Colon (tissue), 2 donors: ENCODE measurements around the gene GID4.
"Not testable (repeated sequence)": the region's sequence is repeated elsewhere in the genome, so short reads cannot be mapped to it uniquely, and the experiment has no call there.

Source experiments
- FAIRE-seq: peaks from 2 replicates; lab custom pipeline; 2012; peaks lifted over from hg19 to GRCh38; lab: Jason Lieb, UNC
- donor health status: control.
- donor health status: control.

GID4 gene

GRCh38 chr17:18038861-18039534 is at the start of gene GID4, which contains the start of gene ATPAF2:
TSS of gene GID4 (plus strand) at chr17:18039408. CDS start at chr17:18039465, 57 bp downstream.
TSS of gene ATPAF2 (minus strand) at chr17:18039168. CDS start at chr17:18039013, 155 bp downstream.
- no peak for FAIRE-seq

- no peak for FAIRE-seq
These were observed 49.6 kb upstream of the GID4 start for GRCh38 chr17:17989618-17990017.

- FAIRE-seq = no peak
These were observed 48.9 kb upstream of the GID4 start for GRCh38 chr17:17990282-17990681.

GRCh38 chr17:17993366-17993765 is 45.8 kb upstream of the GID4 start:
- no peak for FAIRE-seq

GRCh38 chr17:17993852-17994251 is 45.4 kb upstream of the GID4 start:
- FAIRE-seq = no peak

GRCh38 chr17:17994271-17995069 is 44.7 kb upstream of the GID4 start:
- no peak for FAIRE-seq

GRCh38 chr17:17995887-17996286 is 43.3 kb upstream of the GID4 start:
- not testable (repeated sequence) for FAIRE-seq

- no peak for FAIRE-seq
These were observed 40.3 kb upstream of the GID4 start for GRCh38 chr17:17998934-17999333.

GRCh38 chr17:17999364-18000029 is 39.7 kb upstream of the GID4 start:
- FAIRE-seq = no peak

GRCh38 chr17:18000030-18000408 is 39.2 kb upstream of the GID4 start:
- FAIRE-seq = no peak

GRCh38 chr17:18002171-18002570 is 37.0 kb upstream of the GID4 start:
- FAIRE-seq = no peak

- no peak for FAIRE-seq
These were observed 34.9 kb upstream of the GID4 start for GRCh38 chr17:18004345-18004744.

GRCh38 chr17:18004884-18005305 is 34.3 kb upstream of the GID4 start:
- FAIRE-seq = no peak

GRCh38 chr17:18005496-18005895 is 33.7 kb upstream of the GID4 start:
- no peak for FAIRE-seq

GRCh38 chr17:18006495-18007239 is 32.5 kb upstream of the GID4 start:
- FAIRE-seq = no peak

- FAIRE-seq = no peak
These were observed 30.5 kb upstream of the GID4 start for GRCh38 chr17:18008496-18009268.

- FAIRE-seq = no peak
These were observed 29.4 kb upstream of the GID4 start for GRCh38 chr17:18009609-18010420.

- FAIRE-seq = no peak
These were observed 27.9 kb upstream of the GID4 start for GRCh38 chr17:18011286-18011685.

GRCh38 chr17:18014006-18014405 is 25.2 kb upstream of the GID4 start:
- FAIRE-seq = no peak

GRCh38 chr17:18015593-18015992 is 23.6 kb upstream of the GID4 start:
- FAIRE-seq = no peak

- FAIRE-seq = no peak
These were observed 22.8 kb upstream of the GID4 start for GRCh38 chr17:18016426-18016825.
